Transverse colon (tissue), 4 donors: ENCODE measurements around the gene PRICKLE2. TPM values are rescaled to one million over a fixed set of nuclear protein-coding genes. Genes with fewer than 3 reads are reported as not detected.

Experiments
- DNase-seq: peaks from one replicate; pipeline ENCODE4 v3.0.0-alpha.2; 2019
- H3K27ac ChIP-seq, 4 donors: fragments of 200-600 bp; sonication (generic); 2 replicates each; pipeline ENCODE4 v1.5.1; 2016 to 2018; ENCODE audit warnings: inconsistent platforms in 4 of 4
- H3K27me3 ChIP-seq: fragments of 200-600 bp; sonication (generic); 2 replicates; pipeline ENCODE4 v1.5.1; 2017; ENCODE audit warnings: inconsistent platforms
- H3K36me3 ChIP-seq, 4 donors: fragments of 200-600 bp; sonication (generic); 2 replicates each; pipeline ENCODE4 v1.5.1; 2017 to 2019; ENCODE audit warnings: inconsistent platforms in 4 of 4
- H3K4me1 ChIP-seq, 4 donors: fragments of 200-600 bp; sonication (generic); 2 replicates each; pipeline ENCODE4 v1.5.1; 2017 to 2020; ENCODE audit warnings: inconsistent platforms in 4 of 4
- H3K4me3 ChIP-seq, 4 donors: fragments of 200-600 bp; sonication (generic); 1 replicate in 1 of 4; 2 replicates in 3 of 4; pipeline versions ENCODE4 v1.5.1 to v1.6.1; 2017 to 2019; ENCODE audit warnings: inconsistent platforms in 4 of 4
- H3K9me3 ChIP-seq, 2 donors: fragments of 200-600 bp; sonication (generic); 2 replicates each; pipeline ENCODE4 v1.5.1; 2017 to 2019; ENCODE audit warnings: inconsistent platforms in 2 of 2
- EP300 ChIP-seq: sonication (generic); formaldehyde crosslinking; IDR thresholded peaks from one replicate; pipeline ENCODE4 v1.6.1; 2017; ENCODE audit warnings: antibody characterized with exemption, low read depth
- POLR2A ChIP-seq: fragments of 450-650 bp; IDR thresholded peaks from one replicate; pipeline ENCODE4 v1.6.1; 2016; ENCODE audit warnings: antibody characterized with exemption, mild to moderate bottlenecking, moderate library complexity
- POLR2AphosphoS5 ChIP-seq, 3 donors: sonication (generic); formaldehyde crosslinking; IDR thresholded peaks; one replicate each; pipeline ENCODE4 v1.6.1; 2016; ENCODE audit warnings: antibody characterized with exemption in 3 of 3
- WGBS, 2 donors: methylation state at CpG; one replicate each; pipeline ENCODE4 v1.1.5; 2018; ENCODE audit warnings: low coverage in 1 of 2; 5-methylcytosine and 5-hydroxymethylcytosine counted together
- in situ Hi-C, 4 donors: fragments of 200-750 bp; cut with MboI; loops; one replicate each; pipeline versions ENCODE4 v1.15.0 to v1.15.1; 2017; ENCODE audit warnings: low sequenced_read_pairs in 3 of 4, low pct_ligation_motif_present in 1 of 4, low pct_unique_long_range_greater_than_20kb in 1 of 4
- intact Hi-C: fragments of 100-400 bp; cut with DNase I; formaldehyde crosslinking; loops from one replicate; pipeline ENCODE4 v1.15.1; 2023; ENCODE audit warnings: low total_unique reads
- total RNA-seq, 4 donors: library from RNA; depleted of rRNA; stranded (reverse); fragments of >200 nt; gene quantifications; one replicate each; pipeline ENCODE4 v1.1.0, GENCODE V29; 2016
- TF ChIP-seq, protein P1 (sequence below), 5 experiments: fragments of 200-600 bp in 3 of 5; fragments of 450-650 bp in 2 of 5; sonication (generic) in 3 of 5; IDR thresholded peaks; 1 replicate in 2 of 5; 2 replicates in 3 of 5; pipeline ENCODE4 v1.5.1; 2016 to 2017; ENCODE audit warnings: antibody characterized with exemption in 5 of 5, inconsistent platforms in 3 of 5, mild to moderate bottlenecking in 2 of 5, moderate library complexity in 1 of 5

Gene PRICKLE2
- total RNA-seq, 4 donors from 2014 or later, result 8.5 to 38.4 (median 17.4) TPM

DNA sequence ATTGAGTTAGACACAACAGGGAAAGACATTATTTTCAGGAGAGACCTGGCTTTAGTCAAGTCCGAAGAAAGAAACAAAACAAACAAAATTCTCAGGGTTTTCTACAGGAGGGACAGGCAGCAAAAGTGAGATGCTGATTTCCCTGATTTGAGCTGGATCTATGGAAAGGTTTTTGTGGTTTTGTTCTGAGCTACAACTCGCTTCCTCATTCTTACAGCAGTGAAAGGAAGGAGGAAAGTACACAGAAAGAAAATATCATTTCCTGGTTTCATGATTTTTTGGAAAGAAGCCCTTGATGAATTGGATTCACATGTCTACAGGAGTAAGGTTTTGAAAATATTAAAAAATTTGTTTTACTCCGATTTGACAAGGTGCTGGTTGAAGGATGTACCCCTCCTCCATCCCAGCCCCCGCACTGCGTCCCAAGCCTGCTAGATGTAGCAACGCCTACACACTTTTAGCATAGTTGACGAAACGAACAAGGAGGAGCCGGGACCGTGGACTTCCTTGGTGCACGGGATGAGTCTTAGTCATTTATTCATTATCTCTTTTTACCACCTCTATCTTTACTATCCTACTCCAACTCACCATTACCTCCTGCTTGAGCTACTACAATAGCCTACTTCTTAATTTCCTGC is 10.8 kb downstream of the PRICKLE2 start:
- peaks cover 15 to 66% (median 26%) of the 10 kb centered on the region in 4 donors for H3K4me1 ChIP-seq
- DNase-seq, result no peak
- in situ Hi-C loops, result no loop called here
- intact Hi-C loops, result no loop called here
- peak overlapping the region; percentile 68 to 84 (median 74) for H3K27ac ChIP-seq
- H3K4me3 ChIP-seq, result no peak overlapping the region
- no peaks in the 10 kb centered on the region for H3K9me3 ChIP-seq
- no peaks in the 10 kb centered on the region for H3K27me3 ChIP-seq
- 61 to 64% methylated on average over 10 to 11 of the region's 11 CpGs for WGBS, 2 donors
- H3K36me3 ChIP-seq, result no peaks in the 10 kb centered on the region
- TF ChIP-seq POLR2A (no peak), POLR2AphosphoS5 (IDR thresholded peaks at IDR 0.05) (no peak), EP300 (no peak)
- TF ChIP-seq, protein P1, sequence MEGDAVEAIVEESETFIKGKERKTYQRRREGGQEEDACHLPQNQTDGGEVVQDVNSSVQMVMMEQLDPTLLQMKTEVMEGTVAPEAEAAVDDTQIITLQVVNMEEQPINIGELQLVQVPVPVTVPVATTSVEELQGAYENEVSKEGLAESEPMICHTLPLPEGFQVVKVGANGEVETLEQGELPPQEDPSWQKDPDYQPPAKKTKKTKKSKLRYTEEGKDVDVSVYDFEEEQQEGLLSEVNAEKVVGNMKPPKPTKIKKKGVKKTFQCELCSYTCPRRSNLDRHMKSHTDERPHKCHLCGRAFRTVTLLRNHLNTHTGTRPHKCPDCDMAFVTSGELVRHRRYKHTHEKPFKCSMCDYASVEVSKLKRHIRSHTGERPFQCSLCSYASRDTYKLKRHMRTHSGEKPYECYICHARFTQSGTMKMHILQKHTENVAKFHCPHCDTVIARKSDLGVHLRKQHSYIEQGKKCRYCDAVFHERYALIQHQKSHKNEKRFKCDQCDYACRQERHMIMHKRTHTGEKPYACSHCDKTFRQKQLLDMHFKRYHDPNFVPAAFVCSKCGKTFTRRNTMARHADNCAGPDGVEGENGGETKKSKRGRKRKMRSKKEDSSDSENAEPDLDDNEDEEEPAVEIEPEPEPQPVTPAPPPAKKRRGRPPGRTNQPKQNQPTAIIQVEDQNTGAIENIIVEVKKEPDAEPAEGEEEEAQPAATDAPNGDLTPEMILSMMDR (IDR thresholded peaks at IDR 0.05), result no peak

DNA sequence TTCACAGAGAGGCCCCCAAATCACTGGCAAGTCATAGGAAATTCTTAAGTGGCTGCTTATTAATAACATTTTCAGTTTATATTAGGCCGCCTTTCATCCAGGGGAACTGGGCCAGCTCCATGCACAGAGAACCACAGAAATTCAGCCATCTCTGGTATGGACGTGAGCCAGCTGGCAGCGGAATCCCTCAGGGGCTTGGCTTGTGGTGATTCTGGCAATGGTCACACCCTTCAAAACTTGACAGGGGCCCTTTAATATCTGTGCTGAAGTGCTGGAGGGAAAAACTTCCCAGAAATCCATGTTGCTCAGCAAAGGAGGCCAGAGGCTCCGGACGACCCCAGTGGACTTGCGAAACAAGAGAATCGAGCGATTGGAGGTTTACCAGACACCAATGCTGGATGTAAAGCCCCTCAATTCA is 11.3 kb downstream of the PRICKLE2 start:
- WGBS, 2 donors, result 30 to 67% methylated on average over 2 to 8 of the region's 8 CpGs
- Histone ChIP-seq H3K4me3 (no peak overlapping the region), H3K27me3 (no peaks in the 10 kb centered on the region), H3K36me3 (no peaks in the 10 kb centered on the region), H3K9me3 (no peaks in the 10 kb centered on the region), H3K27ac (peak overlapping the region; percentile 68 to 84 (median 74)), H3K4me1 (peaks cover 15 to 62% (median 27%) of the 10 kb centered on the region in 4 donors)
- in situ Hi-C loops (no loop called here), intact Hi-C loops (no loop called here)
- TF ChIP-seq EP300 (no peak), POLR2AphosphoS5 (IDR thresholded peaks at IDR 0.05) (peak in 2 of 3 donors; percentile 24 to 26)
- TF ChIP-seq, protein P1 (IDR thresholded peaks at IDR 0.05), result no peak
- peak; percentile 40 for DNase-seq

DNA sequence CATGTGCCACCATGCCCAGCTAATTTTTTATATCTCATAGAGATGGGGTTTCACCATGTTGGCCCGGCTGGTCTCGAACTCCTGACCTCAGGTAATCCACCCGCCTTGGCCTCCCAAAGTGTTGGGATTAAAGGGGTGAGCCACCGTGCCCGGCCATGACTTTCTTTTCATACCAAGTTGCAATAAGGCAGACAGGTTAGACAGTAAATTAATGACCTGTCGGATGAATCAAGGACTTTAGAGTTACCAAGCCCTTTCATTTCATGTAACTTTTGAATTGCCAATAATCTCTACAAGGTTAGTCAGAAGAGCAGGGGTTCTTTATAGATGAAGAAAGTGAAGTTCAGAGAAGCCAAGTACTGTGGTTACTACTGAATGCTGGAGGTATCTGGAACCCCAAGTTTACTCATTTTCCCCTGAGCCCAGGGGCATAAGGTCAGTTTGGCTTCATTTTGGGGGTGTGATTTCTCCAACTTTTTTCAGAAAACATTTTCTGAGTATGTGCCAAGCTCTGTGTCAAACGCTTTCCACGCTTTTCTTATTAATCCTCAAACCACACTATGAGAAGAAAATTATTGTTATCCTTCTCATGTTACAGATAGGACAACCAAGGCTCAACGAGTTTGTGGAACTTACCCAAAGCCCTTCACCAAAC is 11.9 kb downstream of the PRICKLE2 start:
- H3K36me3 ChIP-seq, result no peaks in the 10 kb centered on the region
- H3K27me3 ChIP-seq, result no peaks in the 10 kb centered on the region
- peak overlapping the region; percentile 68 to 84 (median 74) for H3K27ac ChIP-seq
- no peak overlapping the region for H3K4me3 ChIP-seq
- 73 to 85% methylated on average over 7 to 9 of the region's 9 CpGs for WGBS, 2 donors
- in situ Hi-C loops, result no loop called here
- intact Hi-C loops, result no loop called here
- no peak for DNase-seq
- H3K9me3 ChIP-seq, result no peaks in the 10 kb centered on the region
- peaks cover 15 to 56% (median 25%) of the 10 kb centered on the region in 4 donors for H3K4me1 ChIP-seq
- TF ChIP-seq, protein P1 (IDR thresholded peaks at IDR 0.05), result no peak
- TF ChIP-seq POLR2A (no peak), EP300 (no peak), POLR2AphosphoS5 (IDR thresholded peaks at IDR 0.05) (no peak)

DNA sequence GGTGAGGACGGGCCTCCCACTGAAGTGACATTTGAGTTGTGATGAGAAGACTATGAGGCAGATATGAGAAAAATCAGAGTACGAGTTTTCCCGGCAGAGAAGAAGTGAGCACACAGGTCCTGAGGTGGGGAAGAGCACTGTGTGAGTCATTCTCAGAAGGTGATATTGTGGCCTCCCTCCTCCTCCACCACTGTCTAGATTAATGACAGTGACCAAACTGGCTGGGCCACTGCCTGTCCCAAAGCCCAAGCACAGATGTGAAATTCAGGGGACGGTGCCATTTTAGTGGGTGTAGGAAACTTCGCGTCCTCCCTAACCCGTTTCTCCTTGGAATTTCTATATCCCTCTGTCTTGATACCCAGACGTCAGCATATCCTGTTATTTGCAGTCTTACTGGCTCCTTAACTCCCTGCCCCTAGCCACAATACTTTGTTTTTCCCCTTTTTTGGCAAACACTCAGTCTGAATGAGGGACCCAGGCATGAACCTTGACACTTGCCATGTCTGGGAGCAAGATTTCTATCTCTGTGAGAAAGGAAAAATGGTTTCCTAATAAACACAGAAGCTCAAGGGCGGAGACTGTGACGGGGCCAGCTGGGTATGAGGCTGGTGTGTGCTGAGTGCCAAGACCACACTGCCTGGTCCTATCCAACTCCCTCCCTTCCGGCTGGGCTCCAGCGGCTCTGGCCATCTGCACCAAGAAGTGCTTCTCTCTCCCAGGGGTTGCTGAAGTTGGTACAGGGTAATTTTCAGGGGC is 15.2 kb downstream of the PRICKLE2 start:
- H3K4me1 ChIP-seq, result peaks cover 5 to 50% (median 19%) of the 10 kb centered on the region in 4 donors
- no peaks in the 10 kb centered on the region for H3K36me3 ChIP-seq
- no peak overlapping the region for H3K4me3 ChIP-seq
- H3K27ac ChIP-seq, result peak overlapping the region; percentile 62 to 84 (median 72)
- H3K27me3 ChIP-seq, result no peaks in the 10 kb centered on the region
- peak; percentile 41 for DNase-seq
- in situ Hi-C loops (no loop called here), intact Hi-C loops (no loop called here)
- TF ChIP-seq EP300, result no peak
- TF ChIP-seq, protein P1 (IDR thresholded peaks at IDR 0.05), result no peak
- TF ChIP-seq POLR2AphosphoS5 (IDR thresholded peaks at IDR 0.05), result peak in 2 of 3 donors; percentile 9 to 38
- TF ChIP-seq POLR2A, result no peak
- no peaks in the 10 kb centered on the region for H3K9me3 ChIP-seq
- 62 to 75% methylated on average over 4 to 12 of the region's 12 CpGs for WGBS, 2 donors
